ENCODE results near the gene TNIK.

Gene TNIK

GRCh38 chr3:171011873-171012336, 448.3 kb downstream of the TNIK start:
- TF ChIP-seq CTCF (IDR thresholded peaks at IDR 0.05): no peak
- TF ChIP-seq ZFX (IDR thresholded peaks at IDR 0.05; ENCODE audit: borderline replicate concordance): no peak
- no peak overlapping the region for H3K27ac ChIP-seq
